Naive thymus-derived CD4-positive, alpha-beta T cell (primary cell): ENCODE results near the gene OCIAD2. TPM values are rescaled to one million over a fixed set of nuclear protein-coding genes. Genes with fewer than 3 reads are reported as not detected.

Experiments
- ATAC-seq: fragments of 150-1000 bp; cut with Tn5 transposase; 2 replicates; pipeline ENCODE4 v1.10.0; 2021; ENCODE audit warnings: mild to moderate bottlenecking, moderate library complexity
- CTCF ChIA-PET: fragments of 350-600 bp; sonication (Branson Sonifier 250); formaldehyde crosslinking; loops from one replicate; lab custom pipeline; 2021; ENCODE audit warnings: antibody characterized with exemption; lab: Charles Lee
- POLR2A ChIA-PET: fragments of 350-600 bp; sonication (Branson Sonifier 250); formaldehyde crosslinking; loops from one replicate; lab custom pipeline; 2021; ENCODE audit warnings: antibody characterized with exemption, inconsistent platforms; lab: Charles Lee
- DNase-seq, 9 donors: peaks; one replicate each; pipeline versions ENCODE4 v3.0.0 to v3.0.0-alpha.2; 2020 to 2022; ENCODE audit warnings: mixed read lengths in 1 of 9
- H3K27ac ChIP-seq: one replicate; pipeline ENCODE4 v1.7.0; 2013; ENCODE audit warnings: mild to moderate bottlenecking, low read depth, low read length, moderate library complexity
- H3K27me3 ChIP-seq, 2 donors: one replicate each; pipeline ENCODE4 v1.7.0; 2013; ENCODE audit warnings: low read length in 2 of 2, mild to moderate bottlenecking in 2 of 2, moderate library complexity in 2 of 2; ENCODE audit not compliant: control insufficient read depth in 2 of 2, insufficient read depth in 2 of 2
- H3K36me3 ChIP-seq, 3 experiments: 1 replicate in 2 of 3; 2 replicates in 1 of 3; pipeline ENCODE4 v1.7.0; 2013; ENCODE audit warnings: low read length in 3 of 3, mild to moderate bottlenecking in 3 of 3, moderate library complexity in 1 of 3; ENCODE audit not compliant: insufficient read depth in 3 of 3, control insufficient read depth in 2 of 3
- H3K4me1 ChIP-seq, 2 donors: one replicate each; pipeline ENCODE4 v1.7.0; 2013; ENCODE audit warnings: low read length in 2 of 2, mild to moderate bottlenecking in 2 of 2, moderate library complexity in 1 of 2; ENCODE audit not compliant: control insufficient read depth in 2 of 2, insufficient read depth in 2 of 2
- H3K4me3 ChIP-seq: 2 replicates; pipeline ENCODE4 v1.7.0; 2013; ENCODE audit warnings: mild to moderate bottlenecking, low read length
- H3K9me3 ChIP-seq, 3 experiments: 1 replicate in 2 of 3; 2 replicates in 1 of 3; pipeline ENCODE4 v1.7.0; 2013; ENCODE audit warnings: low read length in 3 of 3; ENCODE audit not compliant: control insufficient read depth in 2 of 3
- H3K27ac Mint-ChIP-seq, 9 donors: one replicate each; pipeline ENCODE4 v1.8.0; 2020 to 2022; ENCODE audit warnings: mixed read lengths in 9 of 9, mild to moderate bottlenecking in 8 of 9, moderate library complexity in 5 of 9, inconsistent platforms in 2 of 9
- H3K27me3 Mint-ChIP-seq, 5 donors: one replicate each; pipeline ENCODE4 v1.8.0; 2021 to 2022; ENCODE audit warnings: mixed read lengths in 5 of 5, mild to moderate bottlenecking in 1 of 5
- H3K36me3 Mint-ChIP-seq, 5 donors: one replicate each; pipeline ENCODE4 v1.8.0; 2020 to 2022; ENCODE audit warnings: mixed read lengths in 5 of 5, mild to moderate bottlenecking in 3 of 5, inconsistent platforms in 1 of 5
- H3K4me1 Mint-ChIP-seq, 7 donors: one replicate each; pipeline ENCODE4 v1.8.0; 2020 to 2022; ENCODE audit warnings: mixed read lengths in 7 of 7, mild to moderate bottlenecking in 3 of 7, inconsistent platforms in 1 of 7
- H3K4me3 Mint-ChIP-seq, 10 donors: one replicate each; pipeline ENCODE4 v1.8.0; 2020 to 2022; ENCODE audit warnings: mild to moderate bottlenecking in 10 of 10, mixed read lengths in 10 of 10, moderate library complexity in 6 of 10, inconsistent platforms in 2 of 10
- H3K9me3 Mint-ChIP-seq, 11 donors: one replicate each; pipeline ENCODE4 v1.8.0; 2020 to 2022; ENCODE audit warnings: mixed read lengths in 11 of 11, mild to moderate bottlenecking in 4 of 11, inconsistent platforms in 1 of 11, moderate library complexity in 1 of 11
- intact Hi-C, 2 donors: fragments of 100-400 bp; cut with micrococcal nuclease; formaldehyde crosslinking; loops; one replicate each; pipeline ENCODE4 v1.15.1; 2023
- polyA plus RNA-seq, 2 donors: library from polyadenylated mRNA; unstranded; fragments of 300-500 nt; fragmentation: Illumina TruSeq; gene quantifications; one replicate each; pipeline ENCODE4 v1.2.3, GENCODE V29; 2021
- total RNA-seq, 6 experiments: library from RNA in 5 of 6; stranded (reverse) in 5 of 6; gene quantifications; 1 replicate in 5 of 6; 2 replicates in 1 of 6; pipeline ENCODE4 v1.2.3 and lab custom pipeline; 2021 to 2026

The OCIAD2 gene
- total and polyA plus RNA-seq, 7 experiments from 2014 or later = 42.0 to 398 (median 141) TPM

- DNase-seq (no peak), ATAC-seq (no peak)
- H3K4me1 ChIP-seq = peaks cover 18 to 40% of the 10 kb centered on the region in 2 donors
- peak overlapping the region in 8 of 9 donors; percentile 91 to 99 (median 95) for H3K27ac Mint-ChIP-seq
- H3K4me1 Mint-ChIP-seq = peaks cover 33 to 76% (median 71%) of the 10 kb centered on the region in 7 donors
- H3K9me3 ChIP-seq = no peaks in the 10 kb centered on the region
- peaks cover 10 to 34% (median 25%) of the 10 kb centered on the region in 5 donors for H3K36me3 Mint-ChIP-seq
- peak overlapping the region; percentile 85 to 99 (median 96) for H3K4me3 Mint-ChIP-seq
- intact Hi-C loops = loop anchor here (5.0 to 10.0 kb wide), 5 partner anchors 38 to 1420 kb away; partner anchors contain the start of genes ATP10D (in 1 of the 2), NFXL1 (in 1 of the 2) and TXK (in 1 of the 2)
- no peaks in the 10 kb centered on the region for H3K27me3 Mint-ChIP-seq
- H3K9me3 Mint-ChIP-seq = no peaks in the 10 kb centered on the region
- CTCF ChIA-PET = interaction anchor here (1.3 kb wide), 1 partner anchor 326 kb away, joined by 4 read pairs; no protein-coding TSS in a partner anchor
- H3K36me3 ChIP-seq = peaks cover 16 to 37% (median 20%) of the 10 kb centered on the region in 3 experiments
- no peaks in the 10 kb centered on the region for H3K27me3 ChIP-seq
- H3K27ac ChIP-seq = no peak overlapping the region
- H3K4me3 ChIP-seq = no peak overlapping the region
- POLR2A ChIA-PET = no interaction called here
These were observed 1.9 kb downstream of the OCIAD2 start for GRCh38 chr4:48904541-48905142.

- H3K4me3 ChIP-seq = no peak overlapping the region
- Mint-ChIP-seq H3K27ac (peak overlapping the region in 7 of 9 donors; percentile 91 to 99 (median 95)), H3K36me3 (peaks cover 13 to 40% (median 31%) of the 10 kb centered on the region in 5 donors), H3K4me1 (peaks cover 33 to 79% (median 76%) of the 10 kb centered on the region in 7 donors), H3K4me3 (peak overlapping the region in 9 of 10 donors; percentile 85 to 99 (median 97)), H3K9me3 (no peaks in the 10 kb centered on the region), H3K27me3 (no peaks in the 10 kb centered on the region)
- no peaks in the 10 kb centered on the region for H3K27me3 ChIP-seq
- ChIA-PET CTCF (interaction anchor here (0.7 to 1.3 kb wide), 3 partner anchors 32 to 325 kb away, joined by 3 to 4 read pairs (median 4); no protein-coding TSS in a partner anchor), POLR2A (no interaction called here)
- H3K27ac ChIP-seq = no peak overlapping the region
- H3K4me1 ChIP-seq = peaks cover 18 to 43% of the 10 kb centered on the region in 2 donors
- H3K36me3 ChIP-seq = peaks cover 19 to 40% (median 23%) of the 10 kb centered on the region in 3 experiments
- H3K9me3 ChIP-seq = no peaks in the 10 kb centered on the region
- intact Hi-C loops = loop anchor here in 1 of 2 donors (10.0 kb wide), 1 partner anchor 1419 kb away; the partner anchor contains the start of gene ATP10D
- no peak for ATAC-seq
- DNase-seq = no peak
These were observed 2.5 kb downstream of the OCIAD2 start for GRCh38 chr4:48904101-48904500.

GRCh38 chr4:48902266-48902665, 4.3 kb downstream of the OCIAD2 start:
- ChIA-PET CTCF (interaction anchor here (0.9 to 1.9 kb wide), 2 partner anchors 43 to 323 kb away, joined by 3 to 6 read pairs; no protein-coding TSS in a partner anchor), POLR2A (interaction anchor here (0.6 to 0.7 kb wide), 2 partner anchors 43 to 74 kb away, joined by 3 to 4 read pairs; no protein-coding TSS in a partner anchor)
- Mint-ChIP-seq H3K9me3 (no peaks in the 10 kb centered on the region), H3K36me3 (peaks cover 17 to 56% (median 49%) of the 10 kb centered on the region in 5 donors), H3K4me3 (peak overlapping the region in 4 of 10 donors; percentile 3 to 98 (median 19)), H3K27ac (peak overlapping the region in 8 of 9 donors; percentile 2 to 81 (median 60)), H3K4me1 (peaks cover 38 to 89% (median 77%) of the 10 kb centered on the region in 7 donors), H3K27me3 (no peaks in the 10 kb centered on the region)
- H3K27me3 ChIP-seq = no peaks in the 10 kb centered on the region
- intact Hi-C loops = loop anchor here in 1 of 2 donors (10.0 kb wide), 1 partner anchor 1417 kb away; the partner anchor contains the start of gene ATP10D
- H3K4me3 ChIP-seq = no peak overlapping the region
- peaks cover 18 to 43% of the 10 kb centered on the region in 2 donors for H3K4me1 ChIP-seq
- ATAC-seq (no peak), DNase-seq (no peak)
- H3K27ac ChIP-seq = no peak overlapping the region
- H3K36me3 ChIP-seq = peaks cover 19 to 58% (median 23%) of the 10 kb centered on the region in 3 experiments
- no peaks in the 10 kb centered on the region for H3K9me3 ChIP-seq

- H3K9me3 ChIP-seq = no peaks in the 10 kb centered on the region
- no peaks in the 10 kb centered on the region for H3K27me3 Mint-ChIP-seq
- H3K27me3 ChIP-seq = no peaks in the 10 kb centered on the region
- CTCF ChIA-PET = interaction anchor here (1.4 kb wide), 1 partner anchor 44 kb away, joined by 3 read pairs; no protein-coding TSS in a partner anchor
- peaks cover 19 to 66% (median 23%) of the 10 kb centered on the region in 3 experiments for H3K36me3 ChIP-seq
- H3K27ac ChIP-seq = no peak overlapping the region
- H3K4me1 ChIP-seq = peaks cover 11 to 37% of the 10 kb centered on the region in 2 donors
- ATAC-seq (no peak), DNase-seq (no peak)
- intact Hi-C loops = loop anchor here in 1 of 2 donors (10.0 kb wide), 1 partner anchor 1416 kb away; the partner anchor contains the start of gene ATP10D
- H3K4me3 Mint-ChIP-seq = peak overlapping the region in 4 of 10 donors; percentile 0 to 4 (median 1)
- H3K9me3 Mint-ChIP-seq = no peaks in the 10 kb centered on the region
- no peak overlapping the region for H3K4me3 ChIP-seq
- H3K27ac Mint-ChIP-seq = peak overlapping the region in 6 of 9 donors; percentile 2 to 56 (median 28)
- H3K36me3 Mint-ChIP-seq = peaks cover 22 to 65% (median 59%) of the 10 kb centered on the region in 5 donors
- POLR2A ChIA-PET = no interaction called here
- H3K4me1 Mint-ChIP-seq = peaks cover 33 to 87% (median 74%) of the 10 kb centered on the region in 7 donors
These were observed 5.4 kb downstream of the OCIAD2 start for GRCh38 chr4:48901196-48901595.

GRCh38 chr4:48899950-48900349, 6.6 kb downstream of the OCIAD2 start:
- Mint-ChIP-seq H3K27me3 (no peaks in the 10 kb centered on the region), H3K36me3 (peaks cover 27 to 75% (median 69%) of the 10 kb centered on the region in 5 donors), H3K4me1 (peaks cover 23 to 82% (median 66%) of the 10 kb centered on the region in 7 donors), H3K9me3 (no peaks in the 10 kb centered on the region), H3K4me3 (peak overlapping the region in 5 of 10 donors; percentile 15 to 68 (median 55)), H3K27ac (peak overlapping the region in 8 of 9 donors; percentile 14 to 78 (median 68))
- Histone ChIP-seq H3K9me3 (no peaks in the 10 kb centered on the region), H3K27ac (no peak overlapping the region), H3K4me1 (peaks cover 0 to 27% of the 10 kb centered on the region in 2 donors), H3K4me3 (no peak overlapping the region), H3K36me3 (peaks cover 19 to 74% (median 23%) of the 10 kb centered on the region in 3 experiments), H3K27me3 (no peaks in the 10 kb centered on the region)
- ATAC-seq (no peak), DNase-seq (no peak)
- ChIA-PET CTCF (interaction anchor here (0.7 kb wide), 1 partner anchor 61 kb away, joined by 4 read pairs; no protein-coding TSS in a partner anchor), POLR2A (no interaction called here)
- intact Hi-C loops = loop anchor here in 1 of 2 donors (10.0 kb wide), 1 partner anchor 1415 kb away; the partner anchor contains the start of gene ATP10D

- Histone ChIP-seq H3K4me3 (no peak overlapping the region), H3K4me1 (peaks cover 0 to 22% of the 10 kb centered on the region in 2 donors), H3K27ac (no peak overlapping the region), H3K9me3 (no peaks in the 10 kb centered on the region), H3K36me3 (peaks cover 19 to 80% (median 23%) of the 10 kb centered on the region in 3 experiments), H3K27me3 (no peaks in the 10 kb centered on the region)
- ATAC-seq (no peak), DNase-seq (no peak)
- H3K27ac Mint-ChIP-seq = peak overlapping the region; percentile 14 to 81 (median 68)
- peak overlapping the region in 8 of 10 donors; percentile 1 to 68 (median 41) for H3K4me3 Mint-ChIP-seq
- intact Hi-C loops = no loop called here
- H3K9me3 Mint-ChIP-seq = no peaks in the 10 kb centered on the region
- no peaks in the 10 kb centered on the region for H3K27me3 Mint-ChIP-seq
- ChIA-PET POLR2A (no interaction called here), CTCF (no interaction called here)
- peaks cover 18 to 79% (median 60%) of the 10 kb centered on the region in 7 donors for H3K4me1 Mint-ChIP-seq
- H3K36me3 Mint-ChIP-seq = peaks cover 32 to 77% (median 67%) of the 10 kb centered on the region in 5 donors
These were observed 7.2 kb downstream of the OCIAD2 start for GRCh38 chr4:48899432-48899749.
